Stomach (tissue), 4 donors: Measurements from ENCODE around the gene KIF3C.

Source experiments
- CTCF ChIP-seq, 7 experiments: fragments of 450-650 bp in 4 of 7; fragments of 200-600 bp in 3 of 7; sonication (generic) in 3 of 7; IDR thresholded peaks; one replicate each; pipeline ENCODE4 v1.5.1; 2016 to 2019; ENCODE audit warnings: antibody characterized with exemption in 7 of 7, control low read depth in 2 of 7, mild to moderate bottlenecking in 1 of 7
- EP300 ChIP-seq: sonication (generic); formaldehyde crosslinking; IDR thresholded peaks from one replicate; pipeline ENCODE4 v1.6.1; 2017; ENCODE audit warnings: antibody characterized with exemption
- POLR2A ChIP-seq, 4 donors: fragments of 450-650 bp; IDR thresholded peaks; one replicate each; pipeline ENCODE4 v1.6.1; 2016; ENCODE audit warnings: antibody characterized with exemption in 4 of 4, control low read depth in 2 of 4, mild to moderate bottlenecking in 1 of 4, moderate library complexity in 1 of 4
- POLR2AphosphoS5 ChIP-seq, 3 donors: sonication (generic); formaldehyde crosslinking; IDR thresholded peaks; one replicate each; pipeline ENCODE4 v1.6.1; 2016; ENCODE audit warnings: antibody characterized with exemption in 3 of 3

GRCh38 chr2:25991965-25992364 lies 9.7 kb upstream of the KIF3C start:
- TF ChIP-seq POLR2A (IDR thresholded peaks at IDR 0.05) (no peak), CTCF (IDR thresholded peaks at IDR 0.05) (no peak), EP300 (no peak), POLR2AphosphoS5 (IDR thresholded peaks at IDR 0.05) (no peak)
